HG02943 (cell line): ENCODE measurements around the gene PIWIL1.

Source experiments
- ATAC-seq: cut with Tn5 transposase; IDR thresholded peaks from one replicate; pipeline ENCODE4 v1.9.1; 2021; ENCODE audit warnings: mild to moderate bottlenecking, low read depth, moderate library complexity; ENCODE audit not compliant: unreplicated experiment

PIWIL1 gene

DNA sequence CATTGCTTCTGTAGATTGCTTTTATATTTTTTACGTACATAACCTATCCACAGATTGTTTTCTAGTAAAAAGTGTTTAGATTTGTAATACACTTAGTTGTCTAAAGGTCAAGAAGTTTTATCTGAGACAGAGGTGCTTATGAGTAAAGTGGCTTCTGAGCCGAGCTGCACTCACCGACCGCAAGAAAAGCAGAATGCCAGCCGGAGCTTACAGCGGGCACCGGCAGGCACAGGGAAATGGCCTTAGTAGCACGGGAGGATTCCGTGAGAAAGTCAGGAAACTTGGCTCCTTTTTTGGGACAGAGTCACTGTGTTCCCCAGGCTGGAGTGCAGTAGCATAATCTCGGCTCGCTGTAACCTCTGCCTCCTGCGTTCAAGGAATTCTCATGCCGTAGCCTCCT lies 29.8 kb downstream of the PIWIL1 start:
- ATAC-seq = no peak

DNA sequence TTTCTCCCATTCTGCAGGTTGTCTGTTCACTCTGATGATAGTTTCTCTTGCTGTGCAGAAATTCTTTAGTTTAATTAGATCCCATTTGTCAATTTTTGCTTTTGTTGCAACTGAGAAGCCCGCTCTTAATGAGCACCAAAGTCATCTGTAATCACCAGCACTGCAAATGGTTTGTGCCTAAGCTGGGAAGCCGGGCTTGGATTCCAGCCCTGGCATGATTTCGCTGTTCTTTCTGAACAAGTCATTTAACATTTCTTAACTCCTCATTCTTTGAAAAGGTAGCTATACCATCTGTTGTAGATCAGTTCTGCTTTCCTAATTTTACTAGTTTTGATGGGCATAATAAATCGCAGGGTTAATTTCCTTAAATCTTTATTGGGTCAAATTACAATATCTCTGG lies 32.1 kb downstream of the PIWIL1 start:
- ATAC-seq = no peak

DNA sequence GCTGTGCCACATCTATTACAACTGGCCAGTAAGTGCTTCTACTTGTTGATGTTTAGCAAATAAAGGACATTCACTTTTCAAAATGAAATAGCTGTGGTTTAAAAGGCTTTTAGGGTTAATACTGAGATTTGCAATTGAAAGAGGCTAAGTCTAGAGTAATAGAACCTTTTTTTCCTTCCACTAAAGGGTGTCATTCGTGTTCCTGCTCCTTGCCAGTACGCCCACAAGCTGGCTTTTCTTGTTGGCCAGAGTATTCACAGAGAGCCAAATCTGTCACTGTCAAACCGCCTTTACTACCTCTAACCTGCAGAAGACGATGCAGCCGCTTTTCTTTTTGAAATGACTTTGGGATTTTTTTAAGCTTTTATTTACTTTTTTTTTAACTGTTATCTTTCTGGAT lies 33.6 kb downstream of the PIWIL1 start:
- no peak for ATAC-seq

DNA sequence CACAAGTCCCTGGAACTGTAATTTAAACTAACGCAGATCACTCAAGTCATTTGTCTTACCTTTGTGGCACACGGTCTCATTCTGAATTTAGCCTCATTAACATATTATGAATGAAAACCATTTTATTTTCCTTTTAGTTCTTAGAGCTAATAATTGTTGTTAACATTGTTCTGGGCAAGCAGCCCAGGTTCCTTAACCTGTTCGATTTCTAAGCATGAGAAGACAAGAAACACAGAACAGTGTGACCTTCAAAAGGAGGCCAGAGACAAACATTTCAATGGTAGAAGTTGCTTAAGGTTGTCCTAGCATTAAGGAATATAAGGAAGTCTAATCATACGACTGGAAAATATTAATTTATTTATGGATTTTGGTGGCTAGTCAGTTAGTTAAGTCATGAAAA lies 35.2 kb downstream of the PIWIL1 start:
- ATAC-seq = no peak

DNA sequence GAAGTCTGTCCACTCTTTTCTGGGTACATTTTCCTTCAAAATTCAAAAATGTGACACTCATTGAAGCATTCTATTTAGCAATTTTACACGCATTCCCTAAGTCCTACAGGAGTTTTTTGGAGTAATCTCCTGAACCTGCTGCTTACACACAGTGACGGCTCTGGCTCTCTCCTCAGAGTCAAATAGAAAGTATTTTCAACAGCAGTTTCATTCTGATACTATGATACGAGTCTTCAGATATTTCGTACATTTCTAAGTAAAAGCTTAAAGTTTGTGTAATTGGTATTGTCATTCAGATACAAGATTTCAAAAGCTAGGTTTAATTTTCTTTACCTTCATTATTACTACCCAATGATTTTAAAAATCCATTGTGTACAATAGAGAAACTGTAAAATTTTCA lies 36.4 kb downstream of the PIWIL1 start:
- no peak for ATAC-seq

DNA sequence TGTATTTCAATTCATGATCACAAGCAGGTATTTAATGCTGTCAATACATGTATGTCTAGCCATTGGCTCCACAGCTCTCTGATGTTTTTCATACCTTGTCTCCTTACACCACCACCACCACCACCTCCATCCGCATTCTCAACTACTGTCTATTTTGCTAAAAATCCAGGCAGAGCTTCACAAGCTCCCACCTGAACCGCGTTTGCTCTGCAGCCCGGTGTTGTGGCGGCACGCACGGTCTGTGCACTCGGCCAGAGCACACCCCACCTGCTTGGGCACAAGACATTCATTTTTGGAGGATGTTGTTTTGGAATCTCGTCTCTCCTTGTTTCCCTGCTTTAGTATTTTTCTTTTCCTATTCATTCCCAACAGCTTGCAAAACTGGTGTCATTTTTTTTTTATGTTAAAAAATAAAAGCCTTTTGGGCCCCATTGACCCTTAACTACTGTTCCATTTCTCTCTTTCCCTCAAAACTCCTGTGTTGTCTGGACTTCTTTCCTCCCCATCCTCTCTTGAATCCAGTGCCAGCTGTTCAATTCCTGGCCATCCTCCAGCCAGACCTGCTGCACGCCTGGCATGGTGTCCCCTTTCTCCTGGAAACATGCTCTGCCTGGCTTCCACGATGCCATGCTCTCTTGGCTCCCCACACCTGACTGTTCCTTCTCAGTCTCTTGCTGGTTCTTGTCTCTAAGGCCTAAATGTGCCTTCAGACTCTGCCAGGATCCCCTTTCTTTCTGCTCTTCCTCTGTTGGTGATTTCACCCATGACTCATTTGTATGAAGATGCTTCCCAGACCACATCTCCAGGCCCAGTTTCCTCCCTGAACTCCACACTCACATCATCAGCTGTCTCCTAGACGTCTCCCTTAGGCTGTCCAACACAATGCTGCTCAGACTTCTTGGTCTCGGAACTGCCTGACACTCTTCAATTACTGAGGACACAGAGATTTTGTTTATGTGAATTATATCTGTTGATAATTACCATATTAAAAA lies 37.9 kb downstream of the PIWIL1 start:
- no peak for ATAC-seq

DNA sequence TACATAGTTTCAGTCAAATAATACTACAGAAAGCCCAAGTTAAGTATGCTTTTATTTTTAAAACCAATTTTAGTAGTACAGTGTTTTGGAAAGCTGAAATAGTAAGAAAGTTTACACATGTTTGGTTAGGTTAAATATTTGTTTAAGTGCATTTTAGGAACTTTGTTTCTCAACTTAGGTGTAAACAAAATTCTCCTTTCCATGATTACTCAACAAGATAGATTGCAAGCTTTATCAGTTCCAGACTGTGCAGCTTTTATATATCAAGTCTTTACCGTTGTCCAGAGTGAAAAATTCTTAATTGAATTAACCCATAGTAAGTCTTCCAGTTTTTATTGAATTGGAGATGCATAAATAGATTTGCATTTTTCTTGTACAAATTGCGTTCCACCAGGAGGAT lies 45.1 kb downstream of the PIWIL1 start:
- no peak for ATAC-seq

DNA sequence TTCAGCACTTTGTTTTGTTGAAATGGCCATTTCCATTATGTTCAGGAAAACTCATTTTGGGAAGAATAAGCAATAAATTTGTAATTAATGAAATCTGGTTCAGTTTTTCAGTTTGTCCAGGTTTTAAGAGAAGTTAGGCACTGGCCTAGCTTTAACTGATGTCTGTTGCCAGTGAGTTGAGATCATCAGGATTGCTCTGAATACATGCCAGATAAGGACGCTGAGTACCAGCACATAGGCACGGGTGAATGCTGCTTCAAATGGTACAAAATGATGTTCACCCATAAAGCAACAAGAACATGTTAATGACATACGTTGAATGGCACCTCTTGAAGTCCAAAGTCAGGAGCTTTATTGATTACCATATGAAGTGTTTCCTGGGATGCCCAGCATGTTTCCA lies 46.5 kb downstream of the PIWIL1 start:
- no peak for ATAC-seq

DNA sequence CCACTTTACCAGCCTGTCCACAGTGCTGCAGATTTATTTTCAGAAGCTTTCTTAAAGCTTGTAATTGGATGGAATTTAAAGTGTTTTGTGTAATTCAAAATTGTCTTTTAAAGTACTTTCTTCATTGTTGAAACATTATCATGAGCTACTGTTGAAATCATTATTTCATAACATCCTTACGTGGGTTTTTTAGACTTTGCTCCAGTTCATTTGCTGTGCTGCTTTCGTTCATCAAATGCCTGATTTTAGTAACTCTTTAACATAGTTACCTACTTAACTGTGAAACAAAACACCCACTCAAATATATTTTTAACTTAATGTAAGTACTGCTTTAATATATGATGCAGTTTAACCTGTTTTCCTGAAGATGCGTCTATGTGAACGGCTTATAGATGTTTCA lies 47.5 kb downstream of the PIWIL1 start:
- no peak for ATAC-seq

DNA sequence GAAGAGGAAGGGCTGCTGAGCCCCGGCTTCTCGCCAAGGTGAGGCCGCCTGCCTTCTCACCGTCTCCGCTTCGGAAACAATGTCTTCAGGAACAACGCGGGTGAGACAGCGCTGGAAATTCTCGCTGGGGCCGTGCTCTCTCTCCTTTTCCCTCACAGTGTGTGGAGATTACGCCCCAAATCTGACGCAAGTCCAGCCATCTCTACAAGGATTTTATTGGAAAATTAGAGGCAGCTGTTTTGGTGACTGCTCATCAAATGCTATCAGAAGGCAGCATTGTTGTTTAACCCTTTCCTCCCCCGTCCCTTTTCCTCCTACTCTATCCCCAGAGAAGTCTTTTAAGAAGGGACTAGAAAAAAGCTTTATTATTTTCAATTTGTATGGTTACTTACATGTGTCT lies 53.5 kb downstream of the PIWIL1 start:
- no peak for ATAC-seq

DNA sequence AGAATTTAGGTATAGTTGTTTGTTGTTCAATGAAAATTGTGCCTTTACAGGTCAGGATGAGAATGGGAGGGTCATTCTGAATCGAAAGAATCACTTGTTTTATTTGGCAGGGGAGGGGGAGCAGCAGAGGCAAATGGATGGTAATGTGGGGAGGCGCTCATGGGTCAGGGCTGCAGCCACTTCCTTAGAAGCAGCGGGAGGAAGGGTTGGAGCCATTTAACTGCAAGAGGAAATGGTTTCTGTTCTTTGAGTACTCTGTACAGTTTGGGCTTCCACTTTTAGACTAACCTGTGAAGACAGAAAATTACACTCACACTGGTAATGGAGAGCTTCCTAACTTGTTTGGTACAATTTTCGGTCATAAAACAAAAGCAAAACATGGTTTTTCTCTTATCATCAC lies 57.2 kb downstream of the PIWIL1 start:
- ATAC-seq = no peak

DNA sequence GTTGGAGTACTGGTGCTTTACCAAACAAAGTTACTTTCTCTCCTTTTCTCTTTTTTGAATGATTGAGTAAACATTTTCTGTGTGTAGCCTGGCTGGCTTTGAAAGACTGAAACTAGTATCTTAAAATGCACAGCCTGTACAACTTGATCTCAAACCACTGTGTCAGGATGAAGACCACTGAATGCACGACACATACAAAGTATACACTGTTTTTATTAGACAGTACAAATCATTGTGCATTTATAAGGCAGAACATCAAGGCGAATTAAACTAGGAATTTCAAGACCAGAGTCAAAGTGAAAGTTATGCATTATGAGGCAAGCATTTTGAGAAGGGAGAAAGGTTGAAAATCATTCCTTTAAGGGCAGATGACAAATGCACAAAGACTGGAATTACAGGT lies 59.0 kb downstream of the PIWIL1 start:
- no peak for ATAC-seq

DNA sequence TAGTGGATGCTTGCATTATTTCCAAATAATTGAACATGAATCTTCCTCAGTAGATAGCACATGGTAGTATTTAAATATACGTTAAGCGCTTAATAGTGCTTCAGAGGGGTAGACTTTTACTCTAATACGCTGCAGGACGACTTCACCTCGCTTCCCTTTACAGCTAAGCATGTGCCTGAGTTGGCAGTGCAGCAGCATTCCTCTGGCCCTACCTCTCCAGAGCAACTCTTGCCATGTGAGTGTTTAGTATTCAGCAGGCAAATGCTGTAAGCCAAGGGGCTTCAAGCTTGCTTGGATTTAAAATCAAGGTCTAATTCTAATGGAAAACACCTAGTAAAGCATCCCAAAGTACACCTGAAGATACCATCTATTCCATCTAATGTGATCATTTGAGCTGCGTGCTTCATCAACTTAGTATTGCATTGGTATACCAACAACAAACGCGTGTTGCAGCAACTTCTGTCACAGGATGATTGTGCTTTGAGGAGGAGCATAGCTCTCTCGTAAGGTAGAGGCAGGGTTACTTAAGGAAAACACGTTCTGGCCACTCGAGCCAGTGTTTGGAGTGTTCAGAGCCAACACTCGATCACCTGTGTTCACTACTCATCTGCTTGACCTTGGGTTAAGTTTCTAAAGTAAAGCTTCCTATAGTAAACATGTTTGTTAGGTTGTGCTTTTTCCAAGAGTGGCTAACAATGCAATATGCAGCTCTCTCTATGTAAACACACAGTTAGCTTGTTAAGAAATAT lies 60.6 kb downstream of the PIWIL1 start:
- ATAC-seq = no peak

DNA sequence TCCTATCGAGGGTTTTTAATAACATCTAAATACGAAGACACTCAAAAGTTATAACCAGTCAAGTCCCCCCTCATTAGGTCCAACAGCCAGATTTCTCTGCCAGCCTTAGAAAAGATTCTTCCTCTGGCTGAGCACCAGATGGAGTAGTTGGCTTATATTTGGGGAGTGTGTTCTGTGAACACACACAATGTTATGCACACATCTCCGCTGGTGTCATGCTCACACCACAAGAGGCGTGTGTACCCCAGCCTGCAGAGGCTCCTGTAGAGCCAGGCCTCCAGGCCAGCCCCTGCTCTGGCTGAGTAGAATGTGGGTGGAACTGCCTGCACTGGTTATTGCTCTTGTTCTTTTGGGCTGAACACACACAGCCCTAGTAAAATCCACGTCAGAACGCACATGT lies 64.0 kb downstream of the PIWIL1 start:
- ATAC-seq = no peak

DNA sequence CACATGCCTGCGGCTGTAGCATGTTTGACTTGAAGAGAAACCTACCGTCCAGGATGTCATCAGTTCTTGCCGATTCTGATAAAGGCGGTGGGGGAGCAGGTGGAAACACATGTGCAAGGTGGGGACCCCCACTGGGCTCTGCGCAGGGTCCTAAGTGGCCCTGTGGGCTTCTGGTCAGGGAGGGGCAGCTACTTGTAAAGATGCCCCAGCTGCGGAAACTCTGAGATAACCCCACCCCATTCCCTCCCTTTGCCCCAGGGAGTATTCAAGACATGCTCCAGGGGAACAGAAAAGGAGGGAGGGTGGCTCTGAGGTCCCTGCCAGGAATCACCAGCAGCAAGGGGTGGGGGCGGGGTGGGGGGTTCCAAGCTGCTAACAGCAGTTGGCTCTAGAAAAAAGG lies 67.6 kb downstream of the PIWIL1 start:
- ATAC-seq = no peak

DNA sequence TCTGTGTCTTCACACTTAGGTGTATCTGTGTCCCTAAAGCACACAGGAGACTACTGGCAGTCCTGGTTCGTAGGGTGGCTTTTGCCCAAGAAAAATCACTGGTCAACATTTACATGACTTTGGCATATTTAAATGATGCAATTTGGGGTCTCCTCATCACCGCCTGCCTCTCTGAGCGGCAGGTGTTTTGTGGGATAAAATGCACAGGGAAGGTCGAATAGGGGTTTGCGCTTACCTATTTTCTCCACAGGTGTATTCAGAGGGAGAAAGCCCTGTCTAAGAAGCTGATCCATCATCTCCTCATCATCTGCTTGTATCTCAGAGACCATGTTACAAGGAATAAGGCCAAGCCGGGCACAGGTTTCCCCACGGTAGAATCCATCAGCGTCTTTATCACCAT lies 74.7 kb downstream of the PIWIL1 start:
- no peak for ATAC-seq

DNA sequence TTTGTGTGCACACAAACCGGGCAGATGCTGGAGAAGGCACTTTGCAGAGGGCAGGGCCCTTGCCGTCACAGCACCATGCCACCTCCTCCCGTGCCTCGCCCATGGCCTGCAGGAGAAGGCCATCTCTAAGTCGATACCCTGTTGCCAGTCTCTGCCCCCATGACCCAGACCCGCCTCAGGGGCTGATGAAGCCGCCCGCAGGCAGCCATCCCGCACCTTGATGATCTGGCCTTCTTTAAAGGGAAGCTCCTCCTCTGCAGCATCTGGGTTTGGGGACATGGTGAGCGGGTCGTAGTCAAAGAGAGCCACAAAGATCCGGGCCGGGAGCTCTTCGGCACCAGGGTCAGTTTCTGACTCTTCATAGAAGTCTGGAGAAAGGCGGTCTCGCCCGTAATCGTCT lies 76.2 kb downstream of the PIWIL1 start:
- no peak for ATAC-seq

DNA sequence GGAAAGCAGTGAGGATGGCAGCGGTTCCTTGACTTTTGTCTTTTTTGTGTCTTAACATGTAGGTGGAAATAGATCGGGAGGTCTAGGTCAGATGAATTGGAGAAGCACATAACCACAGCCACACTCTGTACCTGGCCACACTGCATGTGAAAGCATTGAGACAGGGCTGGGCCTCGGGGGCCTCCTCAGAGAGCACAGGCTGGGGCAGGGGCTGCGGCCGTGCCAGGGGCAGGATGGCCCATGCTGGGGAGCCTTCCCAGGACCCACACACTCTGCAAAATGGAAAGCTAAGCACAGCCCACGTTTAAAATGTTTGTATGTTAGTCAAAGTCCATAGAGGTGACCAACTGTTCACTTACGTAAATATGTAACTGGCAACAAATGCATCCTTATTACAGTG lies 76.7 kb downstream of the PIWIL1 start:
- no peak for ATAC-seq

DNA sequence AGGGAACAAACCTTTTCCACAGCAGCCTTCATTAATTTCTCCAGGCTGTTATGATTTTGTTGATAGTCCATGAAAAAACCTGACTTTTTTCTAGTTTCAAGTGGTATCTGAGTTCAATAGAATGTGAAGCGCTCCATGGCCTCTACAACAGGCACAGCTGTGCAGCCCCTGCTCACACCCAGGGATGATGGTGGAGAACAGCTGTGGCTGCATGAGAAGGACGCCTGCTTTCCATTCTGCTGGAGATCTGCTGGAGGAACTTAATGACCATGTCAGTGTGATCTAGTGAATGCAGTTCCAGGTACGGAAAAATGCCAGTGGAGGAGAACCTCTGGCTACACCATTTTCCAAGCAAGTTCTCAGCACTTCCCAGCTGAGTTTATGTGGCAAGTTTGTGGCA lies 80.6 kb downstream of the PIWIL1 start:
- ATAC-seq = no peak

DNA sequence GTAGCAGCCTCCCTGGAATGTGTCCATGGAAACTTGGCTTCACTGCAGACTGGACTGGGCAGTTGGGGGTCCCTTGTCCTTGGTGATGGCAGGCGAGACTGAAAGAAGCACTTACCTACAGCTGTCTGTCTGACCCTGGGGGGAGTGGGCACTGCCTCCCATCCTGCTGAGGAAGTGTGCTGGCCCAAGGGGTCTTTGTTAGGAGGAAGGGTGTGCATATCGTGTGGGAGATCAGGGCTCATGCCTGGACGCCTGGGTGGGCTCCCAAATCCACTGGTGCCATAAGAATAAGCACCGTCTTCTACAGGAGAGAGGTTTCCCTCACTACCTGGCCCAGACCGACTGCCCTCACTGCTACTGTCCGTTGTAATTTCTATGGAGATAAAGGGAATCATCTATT lies 81.4 kb downstream of the PIWIL1 start:
- no peak for ATAC-seq

DNA sequence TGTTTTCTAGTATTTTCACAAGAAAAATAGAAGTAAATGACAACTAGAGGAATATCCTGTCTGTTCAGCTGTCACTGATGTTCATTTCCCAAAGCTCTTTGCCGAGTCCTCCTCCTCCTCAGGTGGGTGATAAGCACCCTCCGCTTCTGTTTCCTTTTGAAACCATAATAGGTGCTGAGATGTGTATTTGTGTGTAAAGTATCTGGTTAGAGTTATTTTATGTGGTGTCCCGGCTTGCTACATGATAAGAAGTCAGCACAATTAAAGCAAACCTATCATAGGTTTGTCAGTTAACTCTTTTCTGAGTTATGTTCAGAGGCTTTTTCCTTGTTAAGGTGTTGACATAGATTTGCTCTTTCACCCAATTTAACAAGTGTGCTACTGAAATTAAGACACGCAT lies 82.4 kb downstream of the PIWIL1 start:
- ATAC-seq = no peak

DNA sequence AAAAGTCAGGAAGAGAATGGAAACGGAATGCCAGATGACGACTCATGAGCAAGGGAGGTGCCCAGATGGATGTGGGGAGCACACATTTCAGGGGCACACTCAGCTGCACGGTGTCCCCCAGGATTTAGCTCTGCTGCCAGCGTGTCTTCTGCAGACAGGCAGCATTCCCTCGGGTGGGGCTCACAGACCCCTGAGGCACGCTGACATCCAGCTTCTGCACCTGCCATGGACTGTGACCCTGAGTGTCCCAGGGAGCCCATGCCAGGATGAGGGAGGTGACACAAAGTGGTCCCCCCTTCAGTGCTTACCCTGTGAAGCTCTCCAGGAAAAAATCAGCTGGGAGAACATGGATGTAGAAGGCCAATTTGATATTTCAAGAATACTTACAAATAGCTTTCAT lies 84.2 kb downstream of the PIWIL1 start:
- ATAC-seq = no peak
